ENCODE measurements around the gene EMC10. TPM values are rescaled to one million over a fixed set of nuclear protein-coding genes. Genes with fewer than 3 reads are reported as not detected.

Gene EMC10
- total RNA-seq, 2 experiments from 2014 or later, result 39.1 to 44.4 TPM

DNA sequence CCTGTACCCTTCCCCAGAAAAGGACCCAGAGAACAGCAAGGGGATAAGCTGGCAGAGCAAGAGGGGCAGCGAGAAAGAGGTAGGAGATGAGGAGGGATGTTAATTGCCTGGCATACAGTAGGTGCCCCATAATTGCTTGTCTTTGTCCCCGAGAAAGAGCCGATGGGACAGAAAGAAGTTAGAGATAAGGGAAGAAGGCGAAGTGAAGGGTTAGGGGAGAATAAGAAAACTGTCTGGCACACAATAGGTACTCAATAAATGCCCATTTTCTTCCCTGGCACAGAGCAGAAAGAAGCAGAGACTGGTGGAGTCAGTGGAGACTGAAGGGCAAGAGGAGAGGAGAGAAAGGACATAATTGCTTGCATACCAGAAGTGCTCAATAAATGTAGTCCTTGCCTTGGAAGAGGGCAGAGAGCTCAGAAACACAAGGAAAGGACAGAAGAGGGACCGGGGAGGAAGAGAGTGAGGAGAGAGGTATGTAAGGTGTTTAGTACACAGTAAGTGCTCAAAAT lies 18.8 kb downstream of the EMC10 start:
- no TSS peak for BruUV-seq (replicated peaks)
- Histone ChIP-seq H3K9me2 (ENCODE audit: insufficient read depth, low read length) (no peaks in the 10 kb centered on the region), H3K4me1 (ENCODE audit: insufficient read depth, low read length, poor library complexity, severe bottlenecking) (peaks cover 2% of the 10 kb centered on the region), H3K36me3 (ENCODE audit: insufficient read depth, low read length) (no peaks in the 10 kb centered on the region), H3K4me2 (ENCODE audit: low read length) (no peak overlapping the region), H3K9me3 (ENCODE audit: low read length) (no peaks in the 10 kb centered on the region), H3K79me2 (ENCODE audit: insufficient read depth, low read depth, low read length) (no peaks in the 10 kb centered on the region), H2AFZ (ENCODE audit: low read length) (no peak overlapping the region), H3K4me3 (ENCODE audit: low read depth, low read length, poor library complexity, severe bottlenecking) (no peak overlapping the region), H4K20me1 (ENCODE audit: insufficient read depth, low read length) (no peaks in the 10 kb centered on the region), H3K27ac (ENCODE audit: low read depth, low read length, poor library complexity, severe bottlenecking) (no peak overlapping the region)
- DNase-seq (ENCODE audit: low spot score), result no peak
- ChIA-PET CTCF (ENCODE audit: unreplicated experiment) (no interaction called here), POLR2A (no interaction called here)
- TF ChIP-seq, protein P1, sequence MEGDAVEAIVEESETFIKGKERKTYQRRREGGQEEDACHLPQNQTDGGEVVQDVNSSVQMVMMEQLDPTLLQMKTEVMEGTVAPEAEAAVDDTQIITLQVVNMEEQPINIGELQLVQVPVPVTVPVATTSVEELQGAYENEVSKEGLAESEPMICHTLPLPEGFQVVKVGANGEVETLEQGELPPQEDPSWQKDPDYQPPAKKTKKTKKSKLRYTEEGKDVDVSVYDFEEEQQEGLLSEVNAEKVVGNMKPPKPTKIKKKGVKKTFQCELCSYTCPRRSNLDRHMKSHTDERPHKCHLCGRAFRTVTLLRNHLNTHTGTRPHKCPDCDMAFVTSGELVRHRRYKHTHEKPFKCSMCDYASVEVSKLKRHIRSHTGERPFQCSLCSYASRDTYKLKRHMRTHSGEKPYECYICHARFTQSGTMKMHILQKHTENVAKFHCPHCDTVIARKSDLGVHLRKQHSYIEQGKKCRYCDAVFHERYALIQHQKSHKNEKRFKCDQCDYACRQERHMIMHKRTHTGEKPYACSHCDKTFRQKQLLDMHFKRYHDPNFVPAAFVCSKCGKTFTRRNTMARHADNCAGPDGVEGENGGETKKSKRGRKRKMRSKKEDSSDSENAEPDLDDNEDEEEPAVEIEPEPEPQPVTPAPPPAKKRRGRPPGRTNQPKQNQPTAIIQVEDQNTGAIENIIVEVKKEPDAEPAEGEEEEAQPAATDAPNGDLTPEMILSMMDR (conservative IDR thresholded peaks at IDR 0.05; ENCODE audit: low read length), result no peak
- no peak for TF ChIP-seq EZH2phosphoT487 (IDR thresholded peaks at IDR 0.05; ENCODE audit: borderline replicate concordance, low read depth, low read length)
- intact Hi-C loops (cut with micrococcal nuclease; ENCODE audit: unreplicated experiment), result no loop called here

DNA sequence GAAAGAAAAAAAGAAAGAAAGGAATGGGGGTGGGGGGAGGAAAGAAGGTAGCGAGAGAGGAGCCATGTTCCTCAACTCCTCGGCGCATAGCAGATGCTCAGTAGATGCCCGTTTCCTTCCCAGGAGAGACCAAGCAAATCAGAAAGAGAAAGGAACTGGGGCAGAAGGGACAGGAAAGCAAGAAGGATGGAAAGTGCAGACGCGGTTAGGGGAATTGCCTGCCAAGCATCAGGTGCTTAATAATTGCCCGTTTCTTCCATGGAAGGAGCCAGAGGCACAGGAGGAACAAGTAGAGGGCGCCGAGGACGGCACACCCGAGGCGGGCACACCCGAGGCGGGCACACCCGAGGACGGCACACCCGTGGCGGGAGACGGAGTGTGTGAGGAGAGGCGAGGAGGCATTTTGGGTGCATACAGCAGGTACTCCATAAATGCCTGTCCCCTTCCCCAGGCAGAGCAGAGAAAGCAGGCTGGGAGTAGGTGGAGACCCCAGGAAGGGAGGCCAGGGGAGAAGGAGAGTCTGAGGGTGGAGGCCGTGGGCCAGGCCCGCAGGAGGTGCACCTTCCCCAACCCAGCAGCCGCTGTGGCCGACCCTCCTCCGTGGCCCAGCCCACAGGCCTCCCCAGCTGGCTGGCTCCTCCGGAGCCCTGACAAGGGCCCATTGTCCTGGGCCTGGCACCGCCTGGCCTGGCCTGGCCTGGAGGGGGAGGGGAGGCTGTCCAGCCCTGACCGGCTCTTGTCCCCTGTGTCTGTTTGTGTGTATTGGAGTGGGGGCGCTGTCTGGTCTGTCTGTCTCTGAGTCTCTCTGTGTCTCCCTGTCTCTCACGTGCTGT lies 20.1 kb downstream of the EMC10 start:
- no peaks in the 10 kb centered on the region for H3K79me2 ChIP-seq (ENCODE audit: insufficient read depth, low read depth, low read length)
- DNase-seq (ENCODE audit: low spot score), result no peak
- POLR2A ChIA-PET, result no interaction called here
- H3K9me2 ChIP-seq (ENCODE audit: insufficient read depth, low read length), result no peaks in the 10 kb centered on the region
- BruUV-seq (replicated peaks), result no TSS peak
- H3K27ac ChIP-seq (ENCODE audit: low read depth, low read length, poor library complexity, severe bottlenecking), result no peak overlapping the region
- peaks cover 11% of the 10 kb centered on the region for H3K4me1 ChIP-seq (ENCODE audit: insufficient read depth, low read length, poor library complexity, severe bottlenecking)
- no peaks in the 10 kb centered on the region for H3K9me3 ChIP-seq (ENCODE audit: low read length)
- H3K36me3 ChIP-seq (ENCODE audit: insufficient read depth, low read length), result no peaks in the 10 kb centered on the region
- no peak overlapping the region for H3K4me2 ChIP-seq (ENCODE audit: low read length)
- no peak for TF ChIP-seq EZH2phosphoT487 (IDR thresholded peaks at IDR 0.05; ENCODE audit: borderline replicate concordance, low read depth, low read length)
- TF ChIP-seq, protein P1 (conservative IDR thresholded peaks at IDR 0.05; ENCODE audit: low read length), result no peak
- H4K20me1 ChIP-seq (ENCODE audit: insufficient read depth, low read length), result no peaks in the 10 kb centered on the region
- CTCF ChIA-PET (ENCODE audit: unreplicated experiment), result no interaction called here
- H2AFZ ChIP-seq (ENCODE audit: low read length), result no peak overlapping the region
- intact Hi-C loops (cut with micrococcal nuclease; ENCODE audit: unreplicated experiment), result no loop called here
- no peak overlapping the region for H3K4me3 ChIP-seq (ENCODE audit: low read depth, low read length, poor library complexity, severe bottlenecking)

DNA sequence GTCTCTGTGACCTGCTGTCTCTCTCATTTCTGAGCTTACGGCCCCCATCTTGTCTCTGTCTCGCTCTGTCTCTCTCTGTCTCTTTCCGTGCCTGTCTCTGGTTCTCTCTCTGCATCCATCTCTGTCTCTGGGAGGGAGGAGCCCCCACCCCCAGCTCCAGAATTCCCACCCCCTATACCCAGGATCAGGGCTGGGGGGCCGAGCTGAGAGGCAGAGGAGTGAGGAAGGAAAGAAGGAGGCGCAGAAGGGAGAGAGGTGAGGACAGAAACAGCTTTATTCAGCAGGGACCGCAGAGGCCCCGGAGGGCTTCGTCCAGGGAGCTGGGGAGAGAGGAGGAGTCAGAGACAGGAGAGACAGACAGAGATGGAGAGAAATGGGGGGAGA lies 20.7 kb downstream of the EMC10 start:
- no peaks in the 10 kb centered on the region for H3K36me3 ChIP-seq (ENCODE audit: insufficient read depth, low read length)
- no peak overlapping the region for H2AFZ ChIP-seq (ENCODE audit: low read length)
- BruUV-seq (replicated peaks), result no TSS peak
- H3K4me1 ChIP-seq (ENCODE audit: insufficient read depth, low read length, poor library complexity, severe bottlenecking), result peaks cover 11% of the 10 kb centered on the region
- no peak overlapping the region for H3K27ac ChIP-seq (ENCODE audit: low read depth, low read length, poor library complexity, severe bottlenecking)
- ChIA-PET POLR2A (no interaction called here), CTCF (ENCODE audit: unreplicated experiment) (no interaction called here)
- no peaks in the 10 kb centered on the region for H3K79me2 ChIP-seq (ENCODE audit: insufficient read depth, low read depth, low read length)
- no peak overlapping the region for H3K4me3 ChIP-seq (ENCODE audit: low read depth, low read length, poor library complexity, severe bottlenecking)
- no peak overlapping the region for H3K4me2 ChIP-seq (ENCODE audit: low read length)
- H4K20me1 ChIP-seq (ENCODE audit: insufficient read depth, low read length), result no peaks in the 10 kb centered on the region
- TF ChIP-seq, protein P1 (conservative IDR thresholded peaks at IDR 0.05; ENCODE audit: low read length), result no peak
- TF ChIP-seq EZH2phosphoT487 (IDR thresholded peaks at IDR 0.05; ENCODE audit: borderline replicate concordance, low read depth, low read length), result no peak
- intact Hi-C loops (cut with micrococcal nuclease; ENCODE audit: unreplicated experiment), result no loop called here
- no peaks in the 10 kb centered on the region for H3K9me3 ChIP-seq (ENCODE audit: low read length)
- DNase-seq (ENCODE audit: low spot score), result no peak
- H3K9me2 ChIP-seq (ENCODE audit: insufficient read depth, low read length), result no peaks in the 10 kb centered on the region
